HG02884 (cell line): ENCODE measurements around the gene CAPN14.
A peak's percentile ranks its signal among the peaks of the same experiment; 100 is the strongest.

ENCODE experiments used
- ATAC-seq: cut with Tn5 transposase; IDR thresholded peaks from one replicate; pipeline ENCODE4 v1.9.1; 2021; ENCODE audit warnings: mild to moderate bottlenecking, moderate library complexity; ENCODE audit not compliant: unreplicated experiment

The CAPN14 gene

GRCh38 chr2:31217465-31218200, at the start of gene CAPN14:
CAPN14 (minus strand) TSS chr2:31217515; CDS start chr2:31205447, 12,068 bp downstream.
- ATAC-seq = no peak

GRCh38 chr2:31266804-31267203, 49.5 kb upstream of the CAPN14 start:
- no peak for ATAC-seq

- no peak for ATAC-seq
These were observed 47.9 kb upstream of the CAPN14 start for GRCh38 chr2:31265234-31265633.

- ATAC-seq = no peak
These were observed 46.4 kb upstream of the CAPN14 start for GRCh38 chr2:31263636-31264190.

- no peak for ATAC-seq
These were observed 43.6 kb upstream of the CAPN14 start for GRCh38 chr2:31260870-31261269.

- ATAC-seq = no peak
These were observed 41.8 kb upstream of the CAPN14 start for GRCh38 chr2:31259075-31259474.

GRCh38 chr2:31258351-31258750, 41.0 kb upstream of the CAPN14 start:
- ATAC-seq = peak; percentile 43

GRCh38 chr2:31256611-31257382, 39.5 kb upstream of the CAPN14 start:
- peak; percentile 1 for ATAC-seq

- ATAC-seq = peak; percentile 63
These were observed 38.7 kb upstream of the CAPN14 start for GRCh38 chr2:31255911-31256571.

GRCh38 chr2:31254237-31255203, 37.2 kb upstream of the CAPN14 start:
- ATAC-seq = no peak

GRCh38 chr2:31253356-31254131, 36.2 kb upstream of the CAPN14 start:
- ATAC-seq = no peak

GRCh38 chr2:31251851-31252250, 34.5 kb upstream of the CAPN14 start:
- ATAC-seq = no peak

- ATAC-seq = no peak
These were observed 33.7 kb upstream of the CAPN14 start for GRCh38 chr2:31251018-31251417.

- no peak for ATAC-seq
These were observed 31.8 kb upstream of the CAPN14 start for GRCh38 chr2:31249009-31249690.

- ATAC-seq = no peak
These were observed 30.8 kb upstream of the CAPN14 start for GRCh38 chr2:31248139-31248538.

GRCh38 chr2:31247711-31248110, 30.4 kb upstream of the CAPN14 start:
- ATAC-seq = no peak

GRCh38 chr2:31246184-31246852, 29.0 kb upstream of the CAPN14 start:
- no peak for ATAC-seq

- ATAC-seq = no peak
These were observed 26.8 kb upstream of the CAPN14 start for GRCh38 chr2:31244101-31244500.
